Left renal pelvis (tissue), 4 donors: ENCODE data around the gene PARP2. TPM values are rescaled to one million over a fixed set of nuclear protein-coding genes. Genes with fewer than 3 reads are reported as not detected.
A peak's percentile ranks its signal among the peaks of the same experiment; 100 is the strongest.
"Not testable (repeated sequence)": the region's sequence is repeated elsewhere in the genome, so short reads cannot be mapped to it uniquely, and the experiment has no call there.

ENCODE experiments used
- DNase-seq, 4 donors: peaks; one replicate each; pipeline ENCODE4 v3.0.0-alpha.2; 2013; ENCODE audit warnings: low read depth in 4 of 4, low spot score in 3 of 4
- polyA plus RNA-seq, 4 donors: library from polyadenylated mRNA; unstranded; fragments of 120-200 nt; gene quantifications; one replicate each; pipeline ENCODE4 v1.2.1, GENCODE V29; 2013; ENCODE audit not compliant: insufficient read length in 4 of 4

The PARP2 gene
- 10 to 100 TPM; 54.5 to 66.3 (median 57.3) TPM for polyA plus RNA-seq

- peak; percentile 99 to 100 (median 100) for DNase-seq
Measured at GRCh38 chr14:20343092-20343861, at the start of gene PARP2. TSS of gene PARP2 (plus strand) at chr14:20343635. CDS start at chr14:20343642, 7 bp downstream.

GRCh38 chr14:20294636-20295035 is 48.8 kb upstream of the PARP2 start:
- DNase-seq, result no peak

- DNase-seq, result no peak
Measured at GRCh38 chr14:20295067-20295466, 48.4 kb upstream of the PARP2 start.

GRCh38 chr14:20302042-20302755 is 41.2 kb upstream of the PARP2 start:
- no peak for DNase-seq

- peak; percentile 78 to 85 (median 82) for DNase-seq
Measured at GRCh38 chr14:20305265-20306078, 38.0 kb upstream of the PARP2 start, which contains the start of gene TTC5. TSS of gene TTC5 (minus strand) at chr14:20305951. CDS start at chr14:20305937, 14 bp downstream.

- DNase-seq, result no peak
Measured at GRCh38 chr14:20306079-20306423, 37.4 kb upstream of the PARP2 start.

GRCh38 chr14:20314026-20314425 is 29.4 kb upstream of the PARP2 start:
- DNase-seq, result no peak

GRCh38 chr14:20317720-20318119 is 25.7 kb upstream of the PARP2 start:
- DNase-seq, result no peak

- DNase-seq, result peak in 2 of 4 donors; percentile 29 to 44
Measured at GRCh38 chr14:20327005-20327869, 16.2 kb upstream of the PARP2 start.

- DNase-seq, result no peak
Measured at GRCh38 chr14:20328705-20329104, 14.7 kb upstream of the PARP2 start.

- no peak for DNase-seq
Measured at GRCh38 chr14:20329355-20329754, 14.1 kb upstream of the PARP2 start.

- no peak for DNase-seq
Measured at GRCh38 chr14:20331053-20331613, 12.3 kb upstream of the PARP2 start.

- DNase-seq, result peak in 2 of 4 donors; percentile 22 to 35
Measured at GRCh38 chr14:20332431-20332787, 11.0 kb upstream of the PARP2 start.

GRCh38 chr14:20332788-20333493 is 10.5 kb upstream of the PARP2 start, which contains the start of gene CCNB1IP1:
TSS of gene CCNB1IP1 (minus strand) at chr14:20333279. CDS start at chr14:20316523, 16,756 bp downstream.
- peak; percentile 74 to 85 (median 78) for DNase-seq

GRCh38 chr14:20333494-20333841 is 10.0 kb upstream of the PARP2 start:
- no peak for DNase-seq

GRCh38 chr14:20334017-20334416 is 9.4 kb upstream of the PARP2 start:
- DNase-seq, result no peak

- DNase-seq, result not testable (repeated sequence)
Measured at GRCh38 chr14:20341032-20341431, 2.4 kb upstream of the PARP2 start.

- no peak for DNase-seq
Measured at GRCh38 chr14:20341646-20342045, 1.8 kb upstream of the PARP2 start.

GRCh38 chr14:20343862-20344220 is 406 bp downstream of the PARP2 start:
- DNase-seq, result peak in 3 of 4 donors; percentile 20 to 39 (median 24)
